Erythroblast (primary cell): ENCODE results near the gene NR3C2.

Experiments
- DNase-seq, 2 experiments: peaks; one replicate each; lab custom pipeline; 2025; lab: John Stamatoyannopoulos, UW
- GATA1 ChIP-seq: IDR thresholded peaks from 2 replicates; pipeline ENCODE4 v1.6.1; 2011; ENCODE audit warnings: low read depth, mild to moderate bottlenecking, control low read depth, low read length, moderate library complexity
- POLR2A ChIP-seq: IDR thresholded peaks from 2 replicates; pipeline ENCODE4 v1.6.1; 2011; ENCODE audit warnings: mild to moderate bottlenecking, low read length

NR3C2 gene

DNA sequence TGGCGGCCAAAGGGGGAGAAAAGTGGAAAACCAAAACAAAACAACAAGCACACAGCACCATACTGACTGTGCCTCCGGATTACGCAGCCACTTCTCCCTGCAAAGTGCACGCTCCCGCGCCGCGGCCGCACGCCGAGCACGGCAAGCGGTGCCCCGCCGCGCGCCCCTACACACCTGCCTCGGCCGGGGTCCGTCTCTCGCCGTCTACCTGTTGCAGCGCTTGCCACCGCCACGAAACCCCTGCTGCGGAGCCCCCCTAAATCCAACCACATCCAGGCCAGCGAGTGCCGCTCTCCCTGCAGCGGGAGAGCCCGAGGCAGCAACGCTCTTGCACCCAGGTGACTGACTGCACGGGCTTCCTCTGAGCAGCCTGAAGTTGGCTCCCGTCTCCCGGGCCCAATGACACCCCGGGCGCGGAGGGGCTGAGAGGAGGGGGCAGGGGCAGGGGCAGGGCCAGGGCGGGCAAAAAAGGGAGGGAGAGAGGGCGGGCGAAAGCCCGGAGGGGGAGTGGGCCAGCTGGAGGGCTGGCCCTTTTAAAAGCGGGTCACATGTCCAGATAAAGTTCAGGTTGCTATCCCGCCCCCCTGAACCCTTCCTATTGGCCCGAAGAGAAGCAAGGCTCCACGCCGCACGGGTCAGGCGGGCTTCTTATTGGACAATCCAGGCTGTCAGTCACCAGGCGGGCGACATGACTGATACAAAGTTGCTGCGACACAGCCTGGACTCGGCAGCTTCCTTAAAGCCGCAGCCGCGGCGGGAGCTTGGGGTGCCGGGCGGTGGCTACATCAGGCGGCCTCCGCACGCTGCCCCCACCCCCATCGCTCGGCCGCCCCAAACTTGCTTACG lies at the start of gene NR3C2:
Gene NR3C2, minus strand, starts transcription at position 429 of the 846 bp plus-strand sequence.
- peak; percentile 95 for DNase-seq
- TF ChIP-seq GATA1 (no peak), POLR2A (peak; percentile 83)

DNA sequence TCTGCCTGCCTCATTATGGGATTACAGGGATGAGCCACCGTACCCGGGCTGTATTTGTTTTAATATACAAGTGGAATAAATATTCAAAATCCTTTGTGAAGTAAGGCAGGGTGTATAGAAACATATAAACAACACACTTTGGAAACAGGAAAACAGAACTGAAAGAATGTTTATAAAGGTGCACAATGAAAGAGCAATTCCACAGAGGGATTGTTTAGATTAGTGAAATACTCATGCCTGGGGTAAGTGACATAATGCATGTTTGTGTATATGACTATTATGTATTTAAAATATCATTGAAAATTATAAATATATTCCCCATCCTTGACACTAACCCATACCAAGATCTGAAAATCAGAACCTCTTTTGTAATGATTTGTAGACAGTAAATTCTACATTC lies 45.0 kb upstream of the NR3C2 start:
- no peak for DNase-seq
- no peak for TF ChIP-seq GATA1
- no peak for TF ChIP-seq POLR2A

DNA sequence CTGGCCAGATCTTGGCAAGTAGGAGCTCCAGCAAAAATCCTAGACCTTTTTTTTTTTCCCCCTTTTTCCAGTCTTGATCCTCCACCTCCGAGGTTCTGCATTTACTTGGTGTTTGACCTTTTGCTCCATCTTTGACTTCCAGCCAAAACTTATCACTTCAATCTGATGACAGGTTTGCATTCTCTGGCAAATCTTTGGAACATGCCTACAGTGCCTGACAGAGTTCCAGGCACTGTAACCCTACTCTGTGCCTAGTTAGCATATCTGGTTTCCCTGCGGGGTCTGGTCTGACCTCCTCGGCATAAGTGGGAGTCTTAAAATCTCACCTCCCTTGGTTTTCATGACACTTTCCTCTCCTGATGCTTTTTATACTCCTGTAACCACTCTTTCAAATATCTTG lies 39.4 kb upstream of the NR3C2 start:
- TF ChIP-seq GATA1 (no peak), POLR2A (no peak)
- no peak for DNase-seq

DNA sequence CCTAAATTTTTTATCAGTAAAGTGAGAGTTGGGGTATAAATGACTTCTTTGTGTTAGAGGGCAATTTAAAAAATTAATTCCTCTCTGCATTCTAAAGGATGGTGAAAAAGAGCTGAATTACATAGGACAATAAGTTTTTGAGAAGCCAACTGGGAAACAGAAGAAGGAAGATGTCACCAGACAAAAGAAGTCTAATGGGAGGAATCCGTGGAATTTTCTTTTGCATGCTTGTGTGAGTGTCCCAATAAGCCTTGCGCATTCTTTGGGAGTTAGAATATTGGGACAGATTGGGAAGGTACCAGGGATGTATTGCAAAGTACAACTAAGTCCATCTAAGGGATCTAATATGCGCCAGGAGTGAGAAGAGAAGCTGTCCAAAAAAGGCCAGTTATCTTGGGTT lies 35.1 kb upstream of the NR3C2 start:
- no peak for TF ChIP-seq GATA1
- no peak for TF ChIP-seq POLR2A
- DNase-seq = no peak

DNA sequence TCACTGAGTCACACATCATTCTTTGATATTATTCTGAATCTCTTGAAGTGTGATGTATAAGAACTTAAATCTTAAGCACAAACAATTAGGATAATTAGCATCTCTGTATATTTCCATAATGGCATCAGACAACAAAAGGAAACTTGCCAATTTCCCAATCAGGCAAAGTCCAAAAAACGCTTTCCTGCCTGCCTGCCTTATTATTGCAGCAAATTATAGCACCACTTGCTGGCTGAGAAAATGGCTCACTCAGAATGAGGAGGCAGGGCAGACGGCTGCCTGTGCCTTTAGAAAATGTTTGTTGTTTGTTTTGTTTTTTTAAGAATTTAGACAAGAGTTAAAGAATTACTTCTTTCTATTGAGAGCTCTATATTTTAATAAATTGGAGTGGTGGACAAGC lies 27.7 kb upstream of the NR3C2 start:
- TF ChIP-seq POLR2A (no peak), GATA1 (no peak)
- no peak for DNase-seq

DNA sequence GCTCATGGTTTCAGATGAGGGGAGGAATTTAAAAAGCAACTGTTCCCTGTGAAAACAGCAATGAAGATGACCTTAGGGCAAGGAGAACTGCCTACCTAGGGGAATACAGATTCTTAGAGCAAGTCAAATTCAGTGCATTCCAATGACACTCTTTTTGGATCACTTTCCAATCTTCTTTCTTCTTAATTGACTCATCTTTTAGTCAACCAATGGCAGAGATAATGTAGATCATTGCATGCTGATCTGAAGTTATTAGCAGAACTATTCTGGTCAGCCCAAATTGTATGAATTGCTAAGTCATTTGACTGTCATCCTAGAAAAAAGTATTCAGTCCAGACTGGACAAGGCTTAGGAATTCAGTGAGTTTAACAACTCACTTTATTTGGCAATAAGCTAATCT lies 12.6 kb upstream of the NR3C2 start:
- TF ChIP-seq GATA1 = no peak
- TF ChIP-seq POLR2A = no peak
- no peak for DNase-seq

DNA sequence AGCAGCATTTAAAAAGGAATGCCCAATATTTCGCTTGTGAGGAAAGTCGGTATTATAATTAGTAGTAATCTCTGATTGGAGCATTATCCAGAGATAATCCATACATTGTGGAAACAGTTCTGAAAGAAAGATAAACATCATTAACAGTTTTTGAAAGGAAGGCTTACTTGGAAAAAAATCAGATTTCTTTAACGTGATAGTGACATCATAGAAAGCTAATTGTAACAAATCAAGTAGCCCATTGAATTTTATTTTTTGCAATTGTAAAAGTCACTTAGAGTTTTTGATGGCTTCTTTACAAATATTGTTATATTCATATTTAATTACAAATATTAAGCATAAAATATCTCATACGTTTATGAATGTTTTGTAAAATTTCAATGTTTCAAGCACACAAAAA lies 11.6 kb upstream of the NR3C2 start:
- TF ChIP-seq POLR2A = no peak
- TF ChIP-seq GATA1 = no peak
- no peak for DNase-seq

DNA sequence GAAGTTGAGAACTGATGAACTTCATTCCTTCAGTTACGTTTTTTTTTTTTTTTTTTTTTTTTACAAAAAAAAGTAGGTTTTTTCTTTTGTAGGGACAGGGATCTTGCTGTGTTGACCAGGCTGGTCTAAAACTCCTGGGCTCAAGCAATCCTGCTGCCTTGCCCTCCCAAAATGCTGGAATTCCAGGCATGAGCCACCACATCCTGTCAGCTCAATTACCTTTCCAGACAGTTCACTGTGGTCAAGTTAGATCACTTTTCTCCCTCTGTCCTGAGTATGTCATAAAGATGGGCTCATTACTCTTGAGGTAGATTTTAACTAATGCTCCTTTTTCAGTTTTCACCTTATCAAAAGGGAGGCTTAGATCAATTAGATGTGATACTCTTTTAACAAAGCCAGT lies 10.8 kb upstream of the NR3C2 start:
- DNase-seq = no peak
- no peak for TF ChIP-seq POLR2A
- no peak for TF ChIP-seq GATA1

DNA sequence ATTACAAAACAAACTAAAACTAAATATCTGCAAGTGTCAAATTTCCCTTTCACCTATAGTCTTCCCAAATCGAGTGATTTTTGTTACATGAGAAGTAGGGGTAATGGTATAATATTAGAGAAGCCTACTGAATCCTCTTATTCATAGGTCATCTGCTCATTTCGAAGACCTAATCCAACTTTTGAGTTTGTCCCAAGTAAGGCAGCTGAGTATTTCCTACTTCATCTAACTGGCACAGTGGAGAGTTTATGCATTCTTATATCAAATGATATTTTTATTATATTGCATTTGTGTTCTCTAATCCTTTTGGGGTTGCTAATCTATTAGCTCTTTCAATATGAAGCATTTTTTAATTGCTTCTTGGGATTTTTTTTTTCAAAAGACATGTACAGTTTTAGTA lies 7.7 kb upstream of the NR3C2 start:
- no peak for TF ChIP-seq GATA1
- no peak for TF ChIP-seq POLR2A
- no peak for DNase-seq

DNA sequence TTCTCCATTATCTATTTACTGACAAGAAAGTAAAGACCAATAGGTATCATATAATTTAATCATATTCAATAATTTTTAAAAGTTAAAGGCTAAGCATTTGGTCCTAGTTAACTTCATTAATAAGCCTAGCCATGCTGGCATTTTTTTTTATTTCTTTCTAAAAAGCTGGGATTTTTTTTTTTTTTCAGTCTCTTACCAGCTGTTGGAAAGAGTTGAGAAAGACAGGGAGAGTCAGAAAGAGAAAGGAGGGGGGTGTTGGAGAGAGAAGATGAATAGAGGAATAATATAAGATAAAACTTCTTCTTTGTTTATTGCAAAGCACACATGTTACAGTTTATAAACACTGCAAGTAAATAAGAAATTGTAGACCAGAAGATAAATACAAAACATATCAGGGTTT lies 5.9 kb upstream of the NR3C2 start:
- TF ChIP-seq POLR2A (no peak), GATA1 (no peak)

DNA sequence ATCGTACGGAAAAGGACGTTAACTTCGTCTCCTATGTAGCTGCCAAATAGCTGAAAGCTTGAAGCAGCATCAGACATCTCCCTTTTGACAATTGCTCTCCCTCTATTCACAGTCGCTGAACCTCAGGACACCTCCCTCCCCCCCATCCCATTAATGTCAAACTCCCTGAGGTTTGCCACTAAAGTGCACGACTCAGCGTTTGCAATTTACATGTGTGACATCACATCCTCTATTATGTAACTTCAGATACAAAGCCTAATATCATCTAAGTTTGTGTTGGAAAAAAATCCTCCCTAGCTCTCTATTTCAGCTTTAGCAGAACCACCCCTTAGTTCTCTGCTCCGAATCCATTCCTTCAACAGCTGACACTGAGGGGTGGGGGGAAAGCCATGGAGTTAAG lies 5.5 kb upstream of the NR3C2 start:
- no peak for DNase-seq
- TF ChIP-seq POLR2A = no peak
- no peak for TF ChIP-seq GATA1

More for the DNA sequence above, 5.9 kb upstream of the NR3C2 start:
- DNase-seq = no peak

DNA sequence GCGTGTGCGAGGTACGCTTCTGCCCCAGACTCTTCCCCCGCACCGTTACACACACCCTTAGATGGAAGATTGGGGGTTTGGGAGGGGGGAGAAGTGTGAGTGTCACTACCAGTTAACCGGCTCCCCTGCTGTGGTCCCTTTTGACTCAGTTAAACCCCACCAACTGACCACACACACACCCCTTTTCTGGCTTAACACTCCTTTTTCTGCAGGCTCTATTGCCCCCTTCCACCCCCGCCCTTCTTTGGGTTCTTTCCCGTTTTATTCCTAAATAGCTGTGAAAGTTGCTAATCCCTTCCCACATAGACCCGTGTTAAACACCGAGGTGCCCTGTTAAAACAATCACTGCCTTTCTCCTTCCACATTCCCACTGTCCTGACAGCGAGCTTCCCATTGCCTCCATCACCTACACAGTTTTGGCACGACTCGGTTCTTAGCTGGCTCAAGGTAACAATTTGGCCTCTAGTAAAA lies 3.7 kb upstream of the NR3C2 start:
- TF ChIP-seq GATA1 (no peak), POLR2A (no peak)
- no peak for DNase-seq

DNA sequence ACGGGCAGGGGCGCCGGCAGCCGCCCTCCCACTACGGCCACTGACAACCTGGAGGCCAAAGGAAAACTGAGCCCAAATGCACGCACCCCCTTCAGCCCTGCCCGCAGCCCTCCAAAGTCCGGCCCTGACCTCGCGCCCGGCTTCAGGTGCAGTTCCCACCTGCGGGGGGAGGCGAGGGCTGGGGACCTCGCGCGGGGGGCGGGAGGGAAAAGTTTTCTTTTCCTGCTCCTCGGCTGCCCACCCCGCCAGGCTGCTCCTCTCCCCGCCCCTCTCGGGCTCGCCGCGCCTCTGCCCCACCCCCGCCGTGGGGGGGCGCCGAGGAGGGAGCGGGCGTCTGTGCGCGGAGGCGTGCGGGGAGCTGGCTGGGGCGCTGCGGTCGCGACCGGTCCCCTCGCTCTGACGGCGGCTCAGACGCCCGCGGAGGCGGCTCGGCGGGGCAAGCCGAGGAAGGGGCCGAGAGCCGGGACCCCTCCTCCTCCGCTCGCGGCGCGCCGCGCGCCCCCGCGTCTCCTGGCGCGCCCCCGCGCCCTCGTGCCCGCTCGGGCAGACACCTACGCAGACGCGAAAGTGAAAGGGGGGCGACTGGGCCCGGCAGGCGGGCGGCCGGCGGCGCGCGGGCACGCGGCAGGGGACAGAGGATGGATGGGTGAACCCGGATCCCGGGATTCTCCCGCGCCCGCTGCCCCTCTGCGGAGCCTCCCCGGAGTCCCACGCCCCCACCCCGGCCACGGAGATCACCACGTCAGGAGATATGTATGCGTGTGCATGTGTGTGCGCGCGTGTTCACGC lies 3.1 kb upstream of the NR3C2 start:
- peak; percentile 14 to 40 for DNase-seq
- TF ChIP-seq POLR2A (no peak), GATA1 (no peak)

DNA sequence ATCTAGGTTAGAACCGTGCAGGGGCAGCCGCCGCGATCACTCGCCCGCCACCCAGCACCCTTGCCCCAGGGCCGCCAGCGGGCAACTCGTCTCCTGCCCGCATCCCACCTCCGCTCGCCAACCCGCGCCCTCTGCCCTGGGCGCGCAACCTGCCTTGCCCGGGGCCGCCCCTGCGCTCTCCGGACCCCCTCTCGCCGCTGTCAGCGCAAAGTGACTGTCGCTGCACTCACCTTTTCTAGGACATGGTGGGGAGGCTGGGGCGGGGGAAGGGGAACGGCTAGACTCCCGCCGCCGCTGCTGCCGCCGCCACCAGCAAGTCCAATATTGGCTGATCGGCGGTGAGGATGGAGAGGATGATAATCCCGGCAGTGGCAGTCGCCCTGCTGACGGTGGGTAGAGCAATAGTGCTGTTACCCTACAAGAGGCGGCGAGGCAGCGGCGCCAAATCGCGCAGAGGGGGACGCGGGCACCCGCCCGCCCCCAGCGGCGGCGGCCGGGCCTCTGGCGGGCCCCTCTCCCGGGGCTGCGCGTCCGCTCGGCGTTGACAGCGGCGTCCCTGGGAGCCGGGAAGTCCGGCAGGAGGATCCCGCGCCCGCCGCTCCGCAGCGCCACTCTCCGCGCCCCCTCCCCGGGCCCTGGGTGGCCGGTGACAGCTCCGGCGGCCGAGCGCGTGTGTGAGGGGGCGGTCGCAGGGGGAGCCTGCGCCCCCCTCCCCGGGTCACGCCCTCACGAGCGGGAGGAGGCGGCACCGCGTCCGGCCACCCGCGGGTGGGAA lies 2.3 kb upstream of the NR3C2 start:
- peak in 1 of 2 experiments; percentile 26 for DNase-seq
- TF ChIP-seq GATA1 (no peak), POLR2A (no peak)
